ENCODE results near the gene CEBPA.

DNA sequence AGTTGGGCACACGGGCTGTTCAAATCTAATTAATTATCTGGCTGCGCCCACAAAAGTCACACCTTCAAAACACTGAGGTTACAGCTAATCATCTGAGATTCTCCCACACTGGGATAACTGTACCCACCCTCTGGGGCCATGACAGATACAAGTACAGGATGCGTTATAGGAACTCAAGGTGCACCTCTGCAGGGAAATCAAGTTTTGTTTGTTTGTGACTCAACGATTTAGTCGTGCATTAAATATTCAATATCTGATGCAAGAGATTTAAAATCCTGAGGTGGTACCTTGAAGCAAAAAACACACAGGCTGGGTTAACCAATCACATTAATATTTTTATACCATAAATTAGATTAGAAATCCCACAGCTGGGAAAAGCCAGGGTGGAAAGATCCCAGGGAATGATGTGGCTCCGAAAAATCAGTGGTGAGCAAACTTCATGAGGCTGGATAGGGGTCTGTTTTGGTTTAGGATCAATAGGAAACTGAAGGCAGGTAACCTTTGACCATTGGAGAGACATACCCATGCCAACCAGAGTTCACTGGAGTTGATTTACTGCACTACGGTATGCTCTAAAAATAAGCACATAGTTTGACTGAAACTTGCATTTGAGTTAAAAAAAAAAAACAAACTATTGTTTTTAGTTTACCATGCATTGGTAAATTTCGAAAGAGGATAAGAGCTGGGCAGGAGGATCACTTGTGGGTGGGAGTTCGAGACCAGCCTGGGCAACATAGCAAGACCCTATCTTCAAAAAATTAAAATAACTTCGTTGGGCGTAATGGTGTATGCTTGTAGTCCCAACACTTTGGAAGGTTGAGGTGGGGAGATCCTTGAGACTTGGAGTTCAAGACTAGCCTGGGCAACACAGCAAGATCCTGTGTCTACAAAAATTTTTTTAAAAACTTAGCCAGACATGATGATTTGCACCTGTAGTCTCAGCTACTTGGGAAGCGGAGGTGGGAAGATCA, 47.3 kb upstream of the CEBPA start:
- TF ChIP-seq, protein P1, sequence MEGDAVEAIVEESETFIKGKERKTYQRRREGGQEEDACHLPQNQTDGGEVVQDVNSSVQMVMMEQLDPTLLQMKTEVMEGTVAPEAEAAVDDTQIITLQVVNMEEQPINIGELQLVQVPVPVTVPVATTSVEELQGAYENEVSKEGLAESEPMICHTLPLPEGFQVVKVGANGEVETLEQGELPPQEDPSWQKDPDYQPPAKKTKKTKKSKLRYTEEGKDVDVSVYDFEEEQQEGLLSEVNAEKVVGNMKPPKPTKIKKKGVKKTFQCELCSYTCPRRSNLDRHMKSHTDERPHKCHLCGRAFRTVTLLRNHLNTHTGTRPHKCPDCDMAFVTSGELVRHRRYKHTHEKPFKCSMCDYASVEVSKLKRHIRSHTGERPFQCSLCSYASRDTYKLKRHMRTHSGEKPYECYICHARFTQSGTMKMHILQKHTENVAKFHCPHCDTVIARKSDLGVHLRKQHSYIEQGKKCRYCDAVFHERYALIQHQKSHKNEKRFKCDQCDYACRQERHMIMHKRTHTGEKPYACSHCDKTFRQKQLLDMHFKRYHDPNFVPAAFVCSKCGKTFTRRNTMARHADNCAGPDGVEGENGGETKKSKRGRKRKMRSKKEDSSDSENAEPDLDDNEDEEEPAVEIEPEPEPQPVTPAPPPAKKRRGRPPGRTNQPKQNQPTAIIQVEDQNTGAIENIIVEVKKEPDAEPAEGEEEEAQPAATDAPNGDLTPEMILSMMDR (optimal IDR thresholded peaks at IDR 0.05 in 1 of 3, IDR thresholded peaks at IDR 0.05 in 1 of 3, conservative IDR thresholded peaks at IDR 0.05 in 1 of 3; ENCODE audit: extremely low read depth in 1 of 3, insufficient read depth in 2 of 3, low read length in 3 of 3), result no peak
- TF ChIP-seq EZH2 (IDR thresholded peaks at IDR 0.05; ENCODE audit: low read length), result no peak
